Measurements from ENCODE around the gene LMAN2.

The LMAN2 gene

DNA sequence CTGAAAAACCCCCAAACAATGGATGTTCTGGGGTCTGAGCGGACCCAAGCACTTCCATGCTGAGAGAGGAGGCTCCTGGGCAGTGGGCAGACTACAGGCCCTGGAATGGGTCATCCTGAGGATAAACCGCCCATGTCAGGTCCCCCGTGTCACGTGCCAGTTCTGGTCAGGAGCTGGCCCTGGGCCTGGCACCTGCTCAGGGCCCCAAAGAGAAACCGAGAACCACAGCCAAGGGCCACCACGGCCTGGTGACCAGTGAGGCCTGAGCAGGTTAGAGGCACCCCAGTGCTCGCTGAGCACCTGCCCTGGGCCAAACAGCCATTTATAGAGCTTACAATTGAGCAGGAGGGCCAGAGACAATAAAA is 15.8 kb downstream of the LMAN2 start:
- Histone ChIP-seq H3K79me2 (ENCODE audit: insufficient read depth, low read length) (peaks cover 18% of the 10 kb centered on the region), H3K9me3 (ENCODE audit: insufficient read depth, low read length) (no peaks in the 10 kb centered on the region), H3K27ac (ENCODE audit: low read depth, low read length) (no peak overlapping the region), H3K4me3 (ENCODE audit: insufficient read depth, low read length, poor library complexity, severe bottlenecking) (no peak overlapping the region), H3K4me2 (ENCODE audit: low read depth, low read length, poor library complexity, severe bottlenecking) (no peak overlapping the region), H3K9me2 (replicated peaks; ENCODE audit: insufficient read depth, low read length) (no peaks in the 10 kb centered on the region), H2AFZ (ENCODE audit: low read depth, low read length, severe bottlenecking) (no peak overlapping the region), H3K36me3 (ENCODE audit: low read length) (0 out of 2 replicates have a peak, but pooled peaks cover 7% of the 10 kb centered on the region), H3K9ac (ENCODE audit: low read length) (no peak overlapping the region), H3K27me3 (ENCODE audit: low read length) (no peaks in the 10 kb centered on the region), H4K20me1 (ENCODE audit: low read depth, low read length) (no peaks in the 10 kb centered on the region), H3F3A (ENCODE audit: insufficient read depth) (no peaks in the 10 kb centered on the region)
- TF ChIP-seq, protein P1, sequence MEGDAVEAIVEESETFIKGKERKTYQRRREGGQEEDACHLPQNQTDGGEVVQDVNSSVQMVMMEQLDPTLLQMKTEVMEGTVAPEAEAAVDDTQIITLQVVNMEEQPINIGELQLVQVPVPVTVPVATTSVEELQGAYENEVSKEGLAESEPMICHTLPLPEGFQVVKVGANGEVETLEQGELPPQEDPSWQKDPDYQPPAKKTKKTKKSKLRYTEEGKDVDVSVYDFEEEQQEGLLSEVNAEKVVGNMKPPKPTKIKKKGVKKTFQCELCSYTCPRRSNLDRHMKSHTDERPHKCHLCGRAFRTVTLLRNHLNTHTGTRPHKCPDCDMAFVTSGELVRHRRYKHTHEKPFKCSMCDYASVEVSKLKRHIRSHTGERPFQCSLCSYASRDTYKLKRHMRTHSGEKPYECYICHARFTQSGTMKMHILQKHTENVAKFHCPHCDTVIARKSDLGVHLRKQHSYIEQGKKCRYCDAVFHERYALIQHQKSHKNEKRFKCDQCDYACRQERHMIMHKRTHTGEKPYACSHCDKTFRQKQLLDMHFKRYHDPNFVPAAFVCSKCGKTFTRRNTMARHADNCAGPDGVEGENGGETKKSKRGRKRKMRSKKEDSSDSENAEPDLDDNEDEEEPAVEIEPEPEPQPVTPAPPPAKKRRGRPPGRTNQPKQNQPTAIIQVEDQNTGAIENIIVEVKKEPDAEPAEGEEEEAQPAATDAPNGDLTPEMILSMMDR (IDR thresholded peaks at IDR 0.05; ENCODE audit: insufficient read depth, low read length, poor library complexity, severe bottlenecking) = no peak
- TF ChIP-seq EZH2phosphoT487 (conservative IDR thresholded peaks at IDR 0.05; ENCODE audit: low read length) = no peak

DNA sequence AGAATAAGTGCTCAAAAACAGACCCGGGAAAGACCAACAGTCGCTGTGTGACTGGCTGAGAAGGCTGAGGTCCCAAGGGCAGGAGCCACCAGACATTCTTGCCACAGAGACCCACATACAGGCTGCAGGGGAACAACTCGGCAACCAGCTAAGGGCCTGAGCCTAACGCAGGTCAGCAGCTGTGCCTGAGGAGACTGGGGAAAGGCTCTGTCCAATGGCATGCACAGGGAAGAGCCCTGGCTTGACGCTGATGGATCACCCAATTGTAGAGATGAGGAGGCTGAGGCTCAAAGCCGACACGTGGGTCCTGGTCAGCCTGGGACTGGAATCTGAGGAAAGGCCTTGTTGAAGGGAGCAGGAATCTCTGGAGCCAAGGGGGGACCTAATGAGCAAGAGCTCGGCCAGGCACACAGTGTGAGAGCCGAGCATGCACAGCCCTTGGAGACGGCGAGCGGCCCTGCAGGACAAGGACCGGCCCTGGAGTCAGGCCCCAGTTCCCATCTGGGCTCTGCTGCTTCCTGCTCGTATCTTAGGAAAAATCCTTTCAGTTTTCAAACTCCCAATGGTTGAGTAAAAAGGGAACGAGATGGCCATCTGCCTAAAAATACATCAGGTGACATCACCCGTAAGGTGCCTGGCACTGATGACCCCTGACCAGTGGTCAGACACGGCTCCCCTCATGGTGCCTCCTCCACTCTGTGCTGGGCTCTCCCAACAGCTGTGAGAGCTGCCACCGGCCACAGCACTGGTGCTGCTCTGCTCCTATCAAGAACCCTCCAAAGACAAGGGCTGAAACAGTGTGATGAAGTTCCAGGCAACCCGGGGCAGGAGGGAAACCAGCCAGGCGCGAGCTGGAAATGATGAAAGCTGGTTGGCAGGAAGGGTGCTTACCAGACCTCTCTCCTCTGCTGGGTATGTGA is 16.4 kb downstream of the LMAN2 start:
- TF ChIP-seq EZH2phosphoT487 (conservative IDR thresholded peaks at IDR 0.05; ENCODE audit: low read length) = no peak
- TF ChIP-seq, protein P1 (IDR thresholded peaks at IDR 0.05; ENCODE audit: insufficient read depth, low read length, poor library complexity, severe bottlenecking) = no peak
- Histone ChIP-seq H3K27ac (ENCODE audit: low read depth, low read length) (no peak overlapping the region), H3K79me2 (ENCODE audit: insufficient read depth, low read length) (peaks cover 14% of the 10 kb centered on the region), H3K4me2 (ENCODE audit: low read depth, low read length, poor library complexity, severe bottlenecking) (no peak overlapping the region), H2AFZ (ENCODE audit: low read depth, low read length, severe bottlenecking) (no peak overlapping the region), H3K4me3 (ENCODE audit: insufficient read depth, low read length, poor library complexity, severe bottlenecking) (no peak overlapping the region), H3K9ac (ENCODE audit: low read length) (no peak overlapping the region), H3K36me3 (ENCODE audit: low read length) (0 out of 2 replicates have a peak, but pooled peaks cover 7% of the 10 kb centered on the region), H3F3A (ENCODE audit: insufficient read depth) (no peaks in the 10 kb centered on the region), H3K9me3 (ENCODE audit: insufficient read depth, low read length) (no peaks in the 10 kb centered on the region), H3K9me2 (replicated peaks; ENCODE audit: insufficient read depth, low read length) (no peaks in the 10 kb centered on the region), H3K27me3 (ENCODE audit: low read length) (no peaks in the 10 kb centered on the region), H4K20me1 (ENCODE audit: low read depth, low read length) (no peaks in the 10 kb centered on the region)

DNA sequence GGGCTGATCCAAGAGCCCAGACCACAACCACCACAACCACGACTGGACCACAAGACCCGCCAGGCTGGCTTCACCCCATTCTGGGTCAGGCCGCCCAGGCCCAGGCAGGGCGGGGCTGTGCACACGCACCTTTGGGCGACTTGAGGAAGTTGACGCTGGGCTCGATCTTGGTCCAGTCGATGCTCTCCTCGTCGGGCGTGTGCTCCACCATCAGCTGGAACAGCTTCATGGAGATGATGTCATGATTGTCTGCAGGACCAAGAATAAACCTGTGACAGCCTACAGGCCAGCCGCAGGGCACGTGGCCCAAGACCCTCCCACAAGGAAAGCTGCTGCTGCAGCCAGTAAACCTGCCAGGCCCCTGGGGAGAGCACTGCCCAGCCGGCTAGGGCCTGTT is 17.3 kb downstream of the LMAN2 start:
- Histone ChIP-seq H3K36me3 (ENCODE audit: low read length) (0 out of 2 replicates have a peak, but pooled peaks cover 7% of the 10 kb centered on the region), H3K9me2 (replicated peaks; ENCODE audit: insufficient read depth, low read length) (no peaks in the 10 kb centered on the region), H3K9ac (ENCODE audit: low read length) (no peak overlapping the region), H3K4me2 (ENCODE audit: low read depth, low read length, poor library complexity, severe bottlenecking) (no peak overlapping the region), H3K27me3 (ENCODE audit: low read length) (no peaks in the 10 kb centered on the region), H4K20me1 (ENCODE audit: low read depth, low read length) (no peaks in the 10 kb centered on the region), H3K27ac (ENCODE audit: low read depth, low read length) (no peak overlapping the region), H3K4me3 (ENCODE audit: insufficient read depth, low read length, poor library complexity, severe bottlenecking) (no peak overlapping the region), H3K9me3 (ENCODE audit: insufficient read depth, low read length) (no peaks in the 10 kb centered on the region), H2AFZ (ENCODE audit: low read depth, low read length, severe bottlenecking) (no peak overlapping the region), H3K79me2 (ENCODE audit: insufficient read depth, low read length) (peaks cover 5% of the 10 kb centered on the region; the same call in 1 of the 2 replicates), H3F3A (ENCODE audit: insufficient read depth) (no peaks in the 10 kb centered on the region)
- TF ChIP-seq, protein P1 (IDR thresholded peaks at IDR 0.05; ENCODE audit: insufficient read depth, low read length, poor library complexity, severe bottlenecking) = no peak
- no peak for TF ChIP-seq EZH2phosphoT487 (conservative IDR thresholded peaks at IDR 0.05; ENCODE audit: low read length)

Data from SU-DHL-6 (cell line).